Right atrium auricular region (tissue), 2 donors: ENCODE data around the gene TMEM95. TPM values are rescaled to one million over a fixed set of nuclear protein-coding genes. Genes with fewer than 3 reads are reported as not detected.

Experiments used
- DNase-seq: peaks from one replicate; pipeline ENCODE4 v3.0.0-alpha.2; 2019; ENCODE audit warnings: low spot score
- H3K27ac ChIP-seq, 2 donors: fragments of 200-600 bp; sonication (generic); 1 replicate in 1 of 2; 2 replicates in 1 of 2; pipeline ENCODE4 v1.5.1; 2016 to 2019
- H3K27me3 ChIP-seq, 2 donors: fragments of 200-600 bp; sonication (generic); one replicate each; pipeline versions ENCODE4 v1.5.1 to v1.6.0; 2017 to 2019
- H3K36me3 ChIP-seq: fragments of 200-600 bp; sonication (generic); one replicate; pipeline ENCODE4 v1.5.1; 2016
- H3K4me1 ChIP-seq, 2 donors: fragments of 200-600 bp; sonication (generic); one replicate each; pipeline versions ENCODE4 v1.5.1 to v1.6.0; 2017 to 2019
- H3K4me3 ChIP-seq, 2 donors: fragments of 200-600 bp; sonication (generic); 1 replicate in 1 of 2; 2 replicates in 1 of 2; pipeline ENCODE4 v1.5.1; 2017 to 2019; ENCODE audit warnings: mild to moderate bottlenecking in 1 of 2, moderate library complexity in 1 of 2
- H3K9me3 ChIP-seq, 2 donors: fragments of 200-600 bp; sonication (generic); one replicate each; pipeline ENCODE4 v1.5.1; 2019
- total RNA-seq, 2 donors: library from RNA; depleted of rRNA; stranded (reverse); fragments of >200 nt; gene quantifications; one replicate each; pipeline ENCODE4 v1.1.0, GENCODE V29; 2016
- TF ChIP-seq, protein P1 (sequence below), 2 donors: fragments of 200-600 bp; sonication (generic); IDR thresholded peaks; one replicate each; pipeline ENCODE4 v1.5.1; 2019; ENCODE audit warnings: antibody characterized with exemption in 2 of 2

Gene TMEM95
- total RNA-seq, 2 donors from 2014 or later = not detected

DNA sequence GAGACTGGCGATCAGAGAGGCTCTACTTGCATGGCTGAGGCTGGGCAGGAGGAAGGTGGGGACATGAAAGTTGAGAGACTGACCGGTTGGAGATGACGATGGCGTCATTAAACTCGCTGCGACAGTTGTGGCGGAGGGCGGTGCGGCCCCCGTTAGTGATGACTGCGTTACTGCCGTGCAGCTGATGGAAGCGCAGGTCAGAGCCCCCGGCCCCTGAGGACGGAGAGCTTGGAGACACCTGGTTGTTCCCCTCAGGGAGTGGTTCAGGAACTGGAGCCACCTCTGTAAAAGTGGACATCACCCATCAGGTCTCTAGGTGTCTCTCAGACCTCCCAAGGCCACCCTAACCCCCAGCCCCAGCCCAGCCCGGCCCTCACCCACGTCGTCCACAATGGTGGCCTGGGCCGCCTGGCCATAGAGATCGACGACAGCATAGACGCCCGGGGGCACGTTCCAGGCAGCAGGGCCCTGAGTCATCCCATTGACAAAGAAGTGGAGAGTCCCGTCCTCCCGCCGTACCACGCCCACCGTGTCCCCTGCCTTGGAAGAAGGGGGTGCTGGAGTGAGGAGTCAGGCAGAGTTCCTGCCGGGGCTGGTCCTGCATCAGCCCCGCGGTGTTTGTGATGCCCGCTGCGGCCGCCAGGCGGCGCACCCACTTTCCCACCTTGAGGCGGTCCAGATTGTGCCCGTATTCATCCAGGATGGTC lies 31.1 kb upstream of the TMEM95 start:
- H3K27ac ChIP-seq = no peak overlapping the region
- peaks cover 70% of the 10 kb centered on the region for H3K36me3 ChIP-seq
- no peak overlapping the region for H3K4me3 ChIP-seq
- TF ChIP-seq, protein P1, sequence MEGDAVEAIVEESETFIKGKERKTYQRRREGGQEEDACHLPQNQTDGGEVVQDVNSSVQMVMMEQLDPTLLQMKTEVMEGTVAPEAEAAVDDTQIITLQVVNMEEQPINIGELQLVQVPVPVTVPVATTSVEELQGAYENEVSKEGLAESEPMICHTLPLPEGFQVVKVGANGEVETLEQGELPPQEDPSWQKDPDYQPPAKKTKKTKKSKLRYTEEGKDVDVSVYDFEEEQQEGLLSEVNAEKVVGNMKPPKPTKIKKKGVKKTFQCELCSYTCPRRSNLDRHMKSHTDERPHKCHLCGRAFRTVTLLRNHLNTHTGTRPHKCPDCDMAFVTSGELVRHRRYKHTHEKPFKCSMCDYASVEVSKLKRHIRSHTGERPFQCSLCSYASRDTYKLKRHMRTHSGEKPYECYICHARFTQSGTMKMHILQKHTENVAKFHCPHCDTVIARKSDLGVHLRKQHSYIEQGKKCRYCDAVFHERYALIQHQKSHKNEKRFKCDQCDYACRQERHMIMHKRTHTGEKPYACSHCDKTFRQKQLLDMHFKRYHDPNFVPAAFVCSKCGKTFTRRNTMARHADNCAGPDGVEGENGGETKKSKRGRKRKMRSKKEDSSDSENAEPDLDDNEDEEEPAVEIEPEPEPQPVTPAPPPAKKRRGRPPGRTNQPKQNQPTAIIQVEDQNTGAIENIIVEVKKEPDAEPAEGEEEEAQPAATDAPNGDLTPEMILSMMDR (IDR thresholded peaks at IDR 0.05) = peak; percentile 70 to 86
- no peaks in the 10 kb centered on the region for H3K27me3 ChIP-seq
- no peaks in the 10 kb centered on the region for H3K9me3 ChIP-seq
- no peak for DNase-seq
- peaks cover 0 to 15% of the 10 kb centered on the region in 2 donors for H3K4me1 ChIP-seq

DNA sequence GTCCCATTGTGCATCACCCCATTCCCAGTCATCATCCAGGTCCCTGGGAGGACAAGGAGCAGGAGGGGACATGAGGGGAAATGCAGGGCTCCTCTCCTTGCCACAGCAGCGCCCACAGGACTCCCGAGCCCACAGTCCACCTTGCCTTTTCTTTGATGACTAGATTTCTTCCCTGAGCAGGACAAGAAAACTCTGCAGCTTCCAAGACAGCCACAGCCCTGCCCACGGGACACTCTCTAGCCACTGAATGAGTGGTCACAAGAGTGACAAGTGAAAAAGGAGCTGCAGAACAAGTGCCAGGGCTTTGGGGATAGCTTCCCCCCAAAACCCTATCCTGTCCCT lies 30.5 kb upstream of the TMEM95 start:
- Histone ChIP-seq H3K27ac (no peak overlapping the region), H3K27me3 (no peaks in the 10 kb centered on the region), H3K4me3 (no peak overlapping the region), H3K4me1 (peaks cover 0 to 16% of the 10 kb centered on the region in 2 donors), H3K36me3 (peaks cover 65% of the 10 kb centered on the region), H3K9me3 (no peaks in the 10 kb centered on the region)
- no peak for DNase-seq
- TF ChIP-seq, protein P1 (IDR thresholded peaks at IDR 0.05) = peak in 1 of 2 donors; percentile 11

DNA sequence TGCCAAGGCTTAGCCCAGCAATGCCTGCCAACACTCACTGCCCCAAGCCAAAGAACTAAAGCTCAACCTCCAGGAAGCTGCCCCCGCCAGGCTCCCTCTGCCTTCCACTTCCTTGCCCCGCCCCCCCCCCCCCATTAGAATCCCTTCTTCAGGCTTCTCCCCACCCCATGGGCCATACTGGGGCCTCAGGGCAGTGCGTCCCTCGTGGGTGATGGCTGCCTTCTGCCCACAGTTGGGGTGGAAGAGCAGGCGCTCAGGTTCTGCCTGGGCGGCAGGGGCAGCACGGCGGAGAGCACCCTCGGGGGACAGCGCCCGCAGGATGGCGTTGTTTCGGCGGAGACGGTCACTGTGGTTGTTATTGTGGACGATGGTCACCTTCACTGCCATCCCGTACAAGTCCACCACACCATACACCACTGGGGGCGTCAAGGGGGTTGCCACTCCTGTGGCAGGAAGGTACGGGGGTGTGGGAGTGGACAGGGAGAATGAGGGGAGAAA lies 29.9 kb upstream of the TMEM95 start:
- Histone ChIP-seq H3K27ac (no peak overlapping the region), H3K27me3 (no peaks in the 10 kb centered on the region), H3K9me3 (no peaks in the 10 kb centered on the region), H3K36me3 (peaks cover 62% of the 10 kb centered on the region), H3K4me1 (peaks cover 0 to 16% of the 10 kb centered on the region in 2 donors), H3K4me3 (no peak overlapping the region)
- DNase-seq = no peak
- TF ChIP-seq, protein P1 (IDR thresholded peaks at IDR 0.05) = no peak

DNA sequence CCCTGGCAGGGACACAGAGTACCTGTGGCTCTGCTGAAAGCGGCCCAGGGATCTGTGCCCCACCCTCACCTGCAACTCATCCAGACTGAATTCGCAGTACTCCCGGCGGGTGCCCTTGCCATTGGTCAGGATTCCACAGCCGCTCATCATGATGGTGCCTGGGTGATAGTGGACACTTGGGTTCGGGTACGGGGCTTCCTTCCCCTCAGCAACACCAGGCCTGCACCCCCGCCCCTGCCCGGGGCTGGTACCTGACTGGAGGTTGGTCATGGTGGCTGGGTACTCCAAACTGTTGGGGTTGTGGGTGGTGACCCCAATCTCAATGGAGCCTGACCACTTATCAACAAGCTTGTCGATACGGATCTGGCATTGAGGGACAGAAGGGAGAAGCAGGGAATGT lies 28.8 kb upstream of the TMEM95 start:
- Histone ChIP-seq H3K4me1 (peaks cover 0 to 22% of the 10 kb centered on the region in 2 donors), H3K4me3 (no peak overlapping the region), H3K27me3 (no peaks in the 10 kb centered on the region), H3K36me3 (peaks cover 51% of the 10 kb centered on the region), H3K9me3 (no peaks in the 10 kb centered on the region), H3K27ac (no peak overlapping the region)
- TF ChIP-seq, protein P1 (IDR thresholded peaks at IDR 0.05) = no peak
- no peak for DNase-seq

DNA sequence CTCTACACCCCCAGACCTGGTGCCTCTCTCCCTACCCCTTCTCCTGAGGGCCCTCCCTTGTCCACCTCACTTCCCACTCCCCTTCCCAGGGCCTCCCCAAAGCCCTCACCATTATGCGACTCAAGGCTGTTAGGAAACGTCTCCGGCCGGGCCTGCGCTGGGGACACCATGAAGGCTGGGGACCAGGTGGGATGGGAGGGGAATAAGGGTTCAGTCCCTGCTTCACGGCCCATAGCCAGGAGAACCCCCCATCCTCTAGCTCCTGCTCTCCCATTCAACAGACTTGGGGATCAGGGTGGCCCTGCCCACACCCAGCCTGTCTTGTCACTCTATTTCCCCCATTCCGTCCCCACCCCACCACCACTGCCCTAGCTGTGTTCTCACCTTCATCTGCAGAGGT lies 27.9 kb upstream of the TMEM95 start:
- peaks cover 0 to 22% of the 10 kb centered on the region in 2 donors for H3K4me1 ChIP-seq
- no peaks in the 10 kb centered on the region for H3K27me3 ChIP-seq
- no peaks in the 10 kb centered on the region for H3K9me3 ChIP-seq
- no peak overlapping the region for H3K27ac ChIP-seq
- DNase-seq = no peak
- peaks cover 42% of the 10 kb centered on the region for H3K36me3 ChIP-seq
- H3K4me3 ChIP-seq = no peak overlapping the region
- TF ChIP-seq, protein P1 (IDR thresholded peaks at IDR 0.05) = no peak

DNA sequence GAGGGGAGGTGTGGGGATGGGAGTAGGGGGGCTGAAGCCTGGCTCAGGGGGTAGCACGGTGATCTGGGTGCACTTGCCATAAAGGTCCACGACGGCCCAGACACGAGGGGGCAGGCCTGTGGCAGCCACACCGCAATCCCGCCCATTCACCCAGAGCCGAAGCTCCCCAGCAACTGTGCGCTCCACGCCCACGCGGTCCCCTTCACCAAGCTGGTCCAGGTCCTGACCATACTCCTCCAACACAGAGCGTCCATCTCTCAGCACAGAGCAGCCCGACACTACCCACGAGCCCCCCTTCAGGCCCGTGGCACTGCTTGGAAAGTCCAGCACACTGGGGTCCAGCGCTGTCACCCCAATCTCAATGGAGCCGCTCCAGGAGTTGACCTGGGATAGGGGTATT lies 27.5 kb upstream of the TMEM95 start:
- no peak overlapping the region for H3K27ac ChIP-seq
- peaks cover 38% of the 10 kb centered on the region for H3K36me3 ChIP-seq
- no peaks in the 10 kb centered on the region for H3K27me3 ChIP-seq
- DNase-seq = no peak
- peaks cover 0 to 22% of the 10 kb centered on the region in 2 donors for H3K4me1 ChIP-seq
- H3K4me3 ChIP-seq = no peak overlapping the region
- TF ChIP-seq, protein P1 (IDR thresholded peaks at IDR 0.05) = no peak
- H3K9me3 ChIP-seq = no peaks in the 10 kb centered on the region
